GM18870 (cell line): ENCODE results near the gene CDKN2D.

Experiments used
- ATAC-seq: cut with Tn5 transposase; IDR thresholded peaks from one replicate; pipeline ENCODE4 v1.9.1; 2021; ENCODE audit warnings: moderate library complexity; ENCODE audit not compliant: unreplicated experiment

The CDKN2D gene

DNA sequence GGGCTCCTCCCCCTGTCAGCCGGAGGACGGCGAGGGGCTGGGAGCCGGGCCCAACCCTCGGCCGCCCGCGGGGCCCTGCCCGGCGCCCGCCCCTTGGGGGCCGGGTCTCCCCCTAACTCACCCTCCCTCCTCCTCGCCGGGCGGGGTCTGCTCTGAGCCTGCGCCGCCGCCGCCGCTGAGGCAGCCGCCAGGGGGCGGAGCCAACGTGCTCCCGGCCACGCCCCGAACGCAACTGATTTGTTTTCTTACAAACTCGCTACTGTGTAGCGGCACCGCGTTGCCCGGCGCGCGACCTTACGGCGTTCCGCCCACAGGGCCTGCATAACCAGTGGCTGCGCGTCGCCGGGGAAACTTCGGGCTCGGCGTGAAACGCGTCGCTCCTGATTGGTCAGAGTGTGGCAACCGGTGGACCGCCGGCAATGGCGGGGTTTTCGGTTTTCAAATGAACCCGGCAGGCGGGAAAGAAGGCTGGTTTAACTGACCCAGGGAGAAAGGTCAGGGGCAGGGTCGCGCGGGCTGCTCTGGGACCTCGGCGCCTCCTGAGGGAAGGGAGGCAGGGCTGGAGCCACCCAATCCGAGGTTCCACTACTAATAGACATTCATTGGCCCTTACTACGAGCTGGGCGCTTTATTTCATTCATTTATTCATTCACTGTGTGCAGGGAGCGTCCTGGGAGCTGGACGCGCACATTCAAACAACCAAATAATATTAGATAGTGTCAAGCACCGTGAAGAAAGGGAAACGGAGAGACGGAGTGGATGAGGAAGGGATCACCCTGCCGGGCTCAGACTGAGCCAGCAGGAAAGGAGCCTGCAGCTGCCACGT, at the start of gene CDKN2D:
Gene CDKN2D, minus strand, starts transcription at position 154 of the 826 bp plus-strand sequence. CDS start 326 bp downstream, outside the sequence.
- peak; percentile 68 for ATAC-seq

DNA sequence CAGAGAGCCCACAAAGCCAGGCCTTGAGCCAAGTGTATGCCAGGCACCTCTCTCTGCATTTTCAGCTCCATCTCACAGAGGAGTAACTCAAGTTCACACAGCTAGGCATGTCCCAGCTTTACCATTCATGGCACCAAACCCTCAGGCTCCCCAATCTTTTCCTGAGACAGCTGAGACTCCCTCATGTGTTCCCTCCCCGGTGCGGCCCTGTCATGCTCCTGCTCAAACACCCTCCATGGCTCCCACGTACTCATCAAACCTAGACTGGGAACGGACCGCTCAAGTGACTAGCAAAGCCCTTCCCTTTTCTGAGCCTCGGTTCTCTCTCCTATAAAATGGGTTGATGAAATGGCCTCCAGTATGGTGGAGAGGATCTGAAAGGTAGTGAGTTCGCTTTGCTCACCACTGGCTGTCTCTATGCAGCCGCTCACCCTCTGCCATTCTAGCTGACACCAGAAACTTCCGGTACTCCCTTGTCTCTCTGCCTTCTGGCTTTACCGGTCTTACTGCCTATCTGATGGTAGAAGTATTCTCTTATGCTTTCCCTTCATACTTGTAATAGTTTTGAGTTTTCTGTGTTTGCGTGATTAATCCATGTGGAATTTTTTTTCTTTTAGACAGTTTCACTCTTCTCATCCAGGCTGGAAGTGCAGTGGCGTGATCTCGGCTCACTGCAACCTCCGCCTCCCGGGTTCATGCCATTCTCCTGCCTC, 48.8 kb upstream of the CDKN2D start:
- ATAC-seq, result no peak

DNA sequence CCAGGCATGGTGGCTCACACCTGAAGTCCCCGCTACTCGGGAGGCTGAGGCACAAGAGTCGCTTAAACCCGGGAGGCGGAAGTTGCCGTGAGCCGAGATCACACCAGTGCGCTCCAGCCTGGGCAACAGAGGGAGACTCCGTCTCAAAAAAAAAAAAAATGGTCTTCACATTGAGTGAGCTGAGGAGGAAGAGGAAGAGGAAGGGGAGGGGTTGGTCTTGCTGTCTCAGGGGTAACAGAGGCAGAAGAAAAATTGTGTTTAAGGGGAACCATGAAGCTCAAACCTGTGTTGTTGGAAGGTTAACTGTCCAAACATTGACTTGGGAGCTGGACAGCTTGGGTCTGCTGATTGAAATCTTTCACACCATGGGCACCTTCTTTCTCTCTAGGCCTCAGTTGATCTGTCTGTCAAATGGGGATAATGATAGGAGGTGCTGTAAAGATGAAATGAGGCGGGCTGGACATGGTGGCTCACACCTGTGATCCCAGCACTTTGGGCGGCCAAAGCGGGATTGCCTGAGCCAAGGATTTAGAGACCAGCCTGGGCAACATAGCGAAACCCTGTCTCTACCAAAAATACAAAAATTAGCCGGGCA, 46.7 kb upstream of the CDKN2D start:
- no peak for ATAC-seq

DNA sequence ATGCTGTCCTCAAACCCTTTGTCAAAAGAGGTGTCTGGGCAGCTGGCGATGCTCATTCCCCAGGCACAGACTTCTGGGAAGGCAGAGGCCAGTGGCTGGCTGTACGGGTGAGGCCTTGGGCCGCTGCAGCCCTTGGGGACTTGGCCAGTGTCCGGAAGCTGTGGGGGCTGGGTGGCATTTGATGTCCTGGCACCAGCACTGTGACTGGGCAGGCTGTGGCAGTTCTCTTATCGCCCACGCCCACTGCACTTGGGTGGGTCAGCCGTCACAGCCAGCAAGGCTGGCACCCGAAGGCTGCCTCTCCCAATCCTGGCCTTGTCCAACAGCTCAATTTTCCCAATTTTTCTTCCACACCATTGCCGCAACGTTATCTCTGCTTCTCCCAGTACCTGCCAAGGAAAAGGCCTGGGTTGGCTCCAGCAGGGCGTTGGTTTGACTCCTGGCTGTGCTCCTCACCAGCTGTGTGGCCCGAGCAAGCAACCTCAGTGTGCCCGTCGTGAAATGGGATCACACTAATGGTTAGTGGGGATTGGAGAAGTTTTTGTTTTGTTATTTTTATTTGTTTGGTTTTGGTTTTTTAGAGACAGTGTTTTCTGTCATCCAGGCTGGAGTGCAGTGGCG, 43.8 kb upstream of the CDKN2D start:
- ATAC-seq, result no peak

DNA sequence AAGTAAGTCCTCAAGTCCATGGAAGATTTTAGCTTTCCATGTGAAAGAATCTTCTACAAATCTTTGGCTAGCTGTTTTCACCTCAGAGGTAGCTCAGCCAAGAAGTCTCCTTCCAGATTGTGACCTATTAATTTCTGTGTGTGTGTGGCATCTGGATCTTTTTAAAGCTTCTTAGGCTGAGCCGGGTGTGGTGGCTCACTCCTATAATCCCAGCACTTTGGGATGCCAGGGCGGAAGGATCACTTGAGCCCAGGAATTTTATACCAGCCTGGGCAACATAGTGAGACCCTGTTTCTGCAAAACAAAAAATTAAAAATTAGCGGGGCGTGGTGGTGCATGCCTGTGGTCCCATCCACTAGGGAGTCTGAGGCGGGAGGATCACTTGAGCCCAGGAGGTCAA, 43.1 kb upstream of the CDKN2D start:
- no peak for ATAC-seq

DNA sequence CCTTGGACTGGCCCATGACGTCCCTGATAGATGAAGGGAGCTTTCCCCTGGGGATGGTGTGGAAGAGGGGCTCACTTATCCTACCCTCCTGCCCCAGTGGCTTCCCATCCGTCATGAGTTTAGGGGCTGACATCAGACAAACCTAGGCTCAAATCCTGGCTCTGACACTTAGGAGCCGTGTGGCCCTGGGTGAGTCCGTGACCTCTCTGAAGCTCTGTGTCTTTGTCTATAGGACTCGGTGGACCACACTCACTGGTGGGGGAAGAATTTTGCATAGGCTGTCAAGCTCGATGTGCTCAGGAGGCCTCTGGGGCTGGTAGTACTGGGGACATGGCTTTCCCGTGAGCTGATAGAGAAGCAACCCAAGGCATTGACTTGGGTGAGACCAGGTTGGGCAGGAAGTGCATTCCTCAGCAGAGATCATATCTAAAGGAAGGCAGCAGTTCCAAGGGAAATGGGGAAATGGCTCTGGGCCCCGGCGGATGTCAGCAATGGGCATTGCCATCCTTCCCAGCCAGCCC, 35.7 kb upstream of the CDKN2D start:
- no peak for ATAC-seq

DNA sequence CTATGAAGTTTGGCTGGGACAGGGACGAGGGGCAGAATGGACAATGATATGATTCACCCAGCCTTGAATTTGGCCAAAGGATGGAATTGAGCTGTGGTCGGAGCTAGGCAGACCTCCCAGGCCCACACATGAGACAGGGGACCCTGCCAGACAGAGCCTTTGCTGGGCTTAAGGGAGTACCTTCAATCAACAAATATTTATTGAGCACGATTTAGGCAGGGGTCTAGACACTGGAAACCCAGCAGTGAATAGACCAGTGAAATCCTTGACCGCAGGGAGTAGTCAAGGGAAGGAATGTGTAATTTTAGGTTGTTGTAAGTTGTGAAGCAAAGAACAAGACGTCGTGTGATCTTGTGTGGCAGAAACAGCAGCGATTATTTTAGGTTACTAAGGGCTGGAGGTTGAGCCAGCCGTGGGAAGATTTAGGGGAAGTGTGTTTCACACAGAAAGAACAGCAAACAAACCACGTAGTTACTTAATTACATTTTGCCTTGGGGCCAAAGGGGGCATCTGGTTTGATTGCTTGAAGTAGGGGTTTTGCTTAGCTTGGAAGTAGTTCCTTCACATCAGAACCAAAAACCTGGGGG, 35.2 kb upstream of the CDKN2D start:
- no peak for ATAC-seq

DNA sequence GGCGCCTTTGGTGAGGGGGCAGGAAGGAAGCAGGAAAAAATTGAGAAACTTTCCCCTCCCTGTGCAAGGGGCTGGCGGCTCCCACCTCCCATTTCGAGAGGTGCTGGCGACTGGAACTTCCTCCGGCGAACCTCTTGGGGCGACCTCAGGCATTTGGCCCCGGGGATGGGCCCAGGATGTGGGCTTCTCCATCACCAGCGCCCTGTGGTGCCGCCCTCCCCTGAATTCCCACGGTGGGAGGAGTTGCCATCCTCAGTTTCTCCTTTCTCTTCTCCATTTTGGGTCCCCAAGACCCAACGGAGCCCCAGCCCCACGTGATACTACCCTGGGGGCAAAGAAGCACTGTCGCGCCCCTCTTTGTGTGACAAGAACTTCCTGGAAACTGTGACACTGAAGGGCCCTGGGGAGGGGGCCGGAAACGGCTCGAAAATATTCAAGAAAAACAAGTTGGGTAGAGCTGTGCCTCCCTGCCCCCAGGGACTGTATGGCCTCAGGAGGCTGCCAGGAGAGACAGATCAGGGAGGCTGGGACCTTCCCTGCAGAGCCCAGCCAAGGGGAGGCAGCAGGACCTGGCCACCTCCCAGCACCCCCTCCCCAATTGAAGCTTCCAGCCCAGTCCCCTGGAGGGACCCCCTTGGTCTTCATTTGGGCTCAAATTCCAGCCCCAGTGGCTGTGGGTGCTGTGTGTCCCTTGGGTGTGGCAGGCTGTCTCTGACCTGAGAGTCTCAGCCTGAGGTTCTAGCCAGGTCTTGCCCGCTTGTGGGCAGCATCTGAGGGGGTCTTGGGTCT, 34.5 kb upstream of the CDKN2D start:
- no peak for ATAC-seq

DNA sequence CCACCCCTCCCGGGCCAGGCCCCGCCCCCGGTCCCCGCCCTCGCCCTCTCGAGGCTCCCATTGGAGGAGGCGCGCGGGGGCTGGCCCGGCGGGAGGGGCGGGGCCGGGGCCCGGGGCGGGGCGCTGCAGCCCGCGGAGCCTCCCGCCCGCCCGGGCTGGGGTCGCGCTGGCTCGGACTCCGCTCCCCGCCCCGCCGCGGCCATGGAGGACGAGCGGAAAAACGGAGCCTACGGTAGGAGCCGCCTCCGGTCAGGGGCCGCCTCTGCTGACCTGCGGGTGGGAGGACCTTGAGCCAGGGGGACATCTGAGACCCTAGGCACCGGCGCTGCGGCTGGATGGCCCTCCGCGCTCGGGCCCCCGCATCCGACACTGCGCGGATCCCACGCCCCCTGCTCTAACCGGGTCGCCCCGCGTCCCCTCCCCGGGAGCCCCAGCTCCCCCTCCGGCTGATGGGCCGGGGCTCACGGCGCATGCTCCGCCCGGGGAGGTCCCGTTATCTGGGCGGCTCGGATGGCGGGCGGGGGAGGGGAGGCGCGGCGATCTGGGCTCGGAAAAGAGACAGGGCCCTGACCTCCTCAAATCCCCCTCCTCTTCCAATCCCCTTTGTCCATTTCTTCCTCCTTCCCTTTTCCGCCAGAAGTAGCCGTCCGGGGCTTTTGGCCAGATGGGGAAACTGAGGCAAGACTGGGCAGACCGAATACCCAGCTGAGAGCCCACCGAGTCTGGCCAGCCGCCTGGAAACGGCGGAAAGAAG, 33.7 kb upstream of the CDKN2D start:
- ATAC-seq, result no peak

DNA sequence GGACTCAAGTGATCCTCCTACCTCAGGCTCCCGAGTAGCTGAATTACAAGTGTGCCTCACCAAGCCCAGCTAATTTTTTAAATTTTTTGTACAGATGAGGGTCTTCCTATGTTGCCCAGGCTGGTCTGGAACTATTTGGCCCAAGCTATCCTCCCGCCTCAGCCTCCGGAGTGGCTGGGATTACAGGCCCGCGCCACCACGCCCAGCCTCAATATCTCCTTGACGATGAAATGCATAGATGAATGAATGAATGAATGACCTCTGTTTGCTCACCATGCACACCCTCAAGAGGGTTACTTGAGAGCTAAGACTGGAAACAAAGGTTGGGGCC, 33.2 kb upstream of the CDKN2D start:
- no peak for ATAC-seq

DNA sequence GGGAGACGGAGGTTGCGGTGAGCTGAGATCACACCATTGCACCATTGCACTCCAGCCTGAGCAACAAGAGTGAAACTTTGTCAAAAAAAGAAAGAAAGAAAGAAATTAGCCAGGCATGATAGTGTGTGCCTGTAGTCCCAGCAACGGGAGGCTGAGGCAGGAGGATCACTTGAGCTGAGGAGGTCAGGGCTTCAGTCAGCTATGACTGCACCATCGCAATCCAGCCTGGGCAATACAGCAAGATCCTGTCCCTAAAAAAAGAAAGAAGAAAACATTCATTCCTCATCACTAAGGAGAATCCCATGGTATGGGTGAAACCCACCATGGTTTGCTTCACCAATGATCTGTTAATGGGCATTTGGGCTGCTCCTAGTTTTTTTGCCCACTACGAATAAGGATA, 31.4 kb upstream of the CDKN2D start:
- ATAC-seq, result no peak

DNA sequence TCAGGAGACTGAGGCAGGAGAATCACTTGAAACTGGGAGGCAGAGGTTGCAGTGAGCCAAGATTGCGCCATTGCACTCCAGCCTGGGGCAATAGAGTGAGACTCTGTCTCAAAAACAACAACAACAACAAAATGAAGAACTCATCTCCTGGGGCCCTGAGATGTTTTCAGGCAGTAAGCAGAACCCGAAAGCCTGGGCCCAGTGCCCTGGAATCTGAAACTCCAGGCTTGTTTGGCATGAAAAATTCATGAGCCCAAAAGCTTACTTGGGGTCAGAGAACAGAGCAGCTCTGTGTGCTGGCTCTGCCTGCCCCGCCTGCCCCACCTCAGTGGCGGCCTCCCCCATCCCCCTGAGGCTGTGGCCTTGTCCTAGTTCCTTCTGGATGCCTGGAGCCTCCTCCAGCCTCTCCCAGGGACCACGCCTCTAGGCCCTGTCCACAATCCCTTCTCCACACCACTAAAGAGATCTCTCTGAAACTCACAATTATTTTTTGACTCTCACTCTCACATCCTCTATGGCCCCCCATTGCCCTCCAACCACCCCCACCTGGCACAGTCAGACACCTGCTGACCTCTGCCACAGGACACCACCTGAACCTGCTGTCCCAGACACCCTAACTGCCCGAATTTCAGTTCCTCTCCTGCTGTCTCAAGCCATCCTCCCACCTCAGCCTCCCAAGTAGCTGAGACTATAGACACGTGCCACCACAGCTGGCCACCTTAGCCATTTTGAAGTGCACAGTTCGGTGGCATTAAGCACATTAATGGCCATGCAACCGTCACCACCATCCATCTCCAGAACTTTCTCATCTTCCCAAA, 25.2 kb upstream of the CDKN2D start:
- ATAC-seq, result peak; percentile 40

DNA sequence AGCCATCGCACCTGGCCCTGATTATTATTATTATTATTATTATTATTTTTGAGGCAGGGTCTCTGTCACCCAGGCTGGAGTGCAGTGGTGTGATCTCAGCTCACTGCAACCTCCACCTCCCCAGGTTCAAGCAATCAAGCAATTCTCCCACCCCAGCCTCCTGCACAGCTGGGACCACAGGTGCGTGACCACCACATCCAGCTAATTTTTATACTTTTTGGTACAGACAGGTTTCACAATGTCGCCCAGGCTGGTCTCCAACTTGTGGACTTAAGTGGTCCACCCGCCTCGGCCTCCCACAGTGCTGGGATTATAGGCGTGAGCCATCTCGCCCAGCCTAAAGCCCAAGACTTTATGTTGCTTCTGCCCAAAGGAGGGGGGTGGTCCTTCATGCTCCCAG, 24.4 kb upstream of the CDKN2D start:
- ATAC-seq, result no peak

DNA sequence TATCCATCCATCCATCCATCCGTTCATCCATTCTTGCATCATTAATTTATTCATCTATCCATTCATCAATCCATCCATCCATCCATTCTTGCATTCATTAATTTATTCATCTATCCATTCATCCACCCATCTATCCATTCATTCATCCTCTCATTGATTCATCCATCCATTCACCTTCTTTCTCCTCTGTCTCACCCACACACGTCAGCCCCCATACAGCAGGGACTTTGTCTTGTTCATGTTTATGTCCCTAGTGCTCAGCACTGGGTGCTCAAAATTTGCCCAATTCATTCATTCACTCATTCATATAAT, 19.0 kb upstream of the CDKN2D start:
- ATAC-seq, result no peak

DNA sequence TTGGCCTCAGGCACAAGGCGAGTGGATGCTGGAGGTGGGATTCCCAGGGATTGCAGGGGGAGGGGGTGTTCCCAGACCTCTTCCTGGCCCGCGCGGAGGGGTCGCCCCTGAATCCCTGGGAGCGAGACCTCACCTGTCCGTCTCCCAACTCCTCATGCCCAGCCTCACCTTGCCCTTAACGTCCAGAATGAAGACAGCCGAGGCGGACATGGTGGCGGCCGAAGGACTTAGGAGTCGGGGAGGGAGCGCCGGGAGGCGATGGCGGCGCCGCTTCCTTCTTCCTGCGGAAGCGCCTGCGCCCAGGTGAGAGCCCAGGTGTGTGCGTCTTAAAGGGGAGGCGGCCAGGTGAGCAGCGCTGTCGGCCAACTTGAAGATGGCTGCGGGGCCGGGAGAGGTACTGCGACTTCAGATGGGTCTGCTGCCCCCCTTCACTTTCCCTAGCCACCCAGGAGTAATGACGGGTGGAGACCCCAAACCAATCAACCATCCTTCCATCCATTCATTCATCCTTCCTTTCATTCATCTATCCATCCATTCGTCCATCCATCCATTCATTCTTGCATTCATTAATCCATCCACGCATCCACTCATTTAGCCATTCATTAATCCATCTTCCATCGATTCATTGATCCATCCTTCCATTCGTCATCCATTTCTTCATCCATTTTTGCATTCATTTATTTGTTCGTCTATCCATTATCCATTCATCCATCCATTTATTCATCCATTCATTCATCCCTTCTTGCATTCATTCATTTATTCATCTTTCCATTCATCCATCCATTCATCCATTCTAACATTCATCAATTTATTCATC, 18.5 kb upstream of the CDKN2D start, which contains the start of gene AP1M2:
Gene AP1M2, minus strand, starts transcription at position 291 of the 817 bp plus-strand sequence. Its CDS starts 81 bp downstream, at position 210.
- ATAC-seq, result no peak

DNA sequence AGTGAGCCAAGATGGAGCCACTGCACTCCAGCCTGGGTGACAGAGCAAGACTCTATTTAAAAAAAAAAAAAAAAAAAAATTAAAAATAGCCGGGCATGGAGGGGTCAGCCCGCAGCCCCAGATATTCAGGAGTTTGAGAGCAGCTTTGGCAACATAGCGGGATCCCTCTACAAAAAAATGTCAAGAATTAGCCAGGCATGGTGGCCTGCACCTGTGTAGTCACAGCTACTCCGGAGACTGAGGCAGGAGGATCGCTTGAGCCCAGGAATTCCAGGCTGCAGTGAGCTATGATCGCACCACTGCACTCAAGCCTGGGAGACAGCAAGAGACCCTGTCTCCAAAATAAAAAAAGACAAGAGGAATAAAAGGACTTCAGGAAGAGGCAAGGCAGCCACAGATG, 17.6 kb upstream of the CDKN2D start:
- no peak for ATAC-seq

DNA sequence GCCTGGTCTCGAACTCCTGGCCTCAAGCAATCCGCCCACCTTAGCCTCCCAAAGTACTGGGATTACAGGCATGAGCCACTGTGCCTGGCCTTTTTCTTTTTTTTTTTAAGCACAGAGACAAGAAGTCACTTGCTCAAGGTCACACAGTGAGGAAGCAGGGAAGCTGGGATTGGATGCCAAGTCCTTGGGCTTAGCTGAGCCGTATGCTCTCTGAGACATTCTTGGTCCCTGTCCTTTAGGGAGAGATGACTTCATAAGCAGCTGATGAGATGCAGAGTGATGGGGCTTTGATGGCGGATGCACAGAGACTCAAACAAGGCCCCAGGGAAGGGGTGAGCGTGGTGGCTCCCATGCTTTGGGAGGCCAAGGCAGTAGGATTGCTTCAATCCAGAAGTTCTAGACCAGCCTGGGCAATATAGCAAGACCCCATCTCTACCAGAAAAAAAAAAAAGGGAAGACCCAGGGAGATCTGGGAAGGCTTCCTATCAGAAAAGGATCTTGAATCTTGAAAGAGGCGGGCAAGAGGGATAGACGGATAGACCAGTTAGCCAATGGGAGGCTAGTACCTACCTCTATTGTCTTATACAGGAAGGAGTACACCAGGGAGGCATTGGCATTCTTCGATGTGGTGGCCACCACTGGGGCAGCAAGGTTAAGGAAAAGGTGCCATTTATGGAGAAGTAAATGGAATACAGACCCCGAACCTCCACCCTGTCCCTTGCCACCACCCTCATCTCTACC, 14.4 kb upstream of the CDKN2D start:
- no peak for ATAC-seq
